Measurements from ENCODE around the gene PGAP1. TPM values are rescaled to one million over a fixed set of nuclear protein-coding genes. Genes with fewer than 3 reads are reported as not detected.
A peak's percentile ranks its signal among the peaks of the same experiment; 100 is the strongest.
"Not testable (repeated sequence)": the region's sequence is repeated elsewhere in the genome, so short reads cannot be mapped to it uniquely, and the experiment has no call there.

Gene PGAP1
- polyA plus RNA-seq, 4 donors, result 23.0 to 37.8 (median 25.6) TPM

DNA sequence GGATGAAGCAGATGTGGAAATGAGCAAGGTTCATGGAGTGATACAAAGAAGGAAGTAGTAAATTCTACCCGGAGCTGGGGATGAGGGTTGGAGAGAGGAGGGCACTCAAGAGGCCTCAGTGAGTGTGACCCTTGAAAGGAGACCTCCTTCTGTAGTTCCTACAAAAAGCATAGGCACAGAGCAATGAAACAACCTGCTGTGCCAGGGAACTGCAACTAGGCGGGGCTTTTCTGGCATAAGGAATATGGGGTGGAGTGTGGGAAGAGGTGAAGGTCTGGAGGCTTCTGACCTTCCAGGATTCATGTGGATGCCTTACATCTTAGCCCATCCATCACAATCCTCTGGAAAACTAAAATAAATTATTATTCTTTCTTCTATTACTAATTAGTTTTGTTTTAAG is 25.5 kb upstream of the PGAP1 start:
- DNase-seq (ENCODE audit: low read depth in 4 of 4, low spot score in 2 of 4), result no peak

DNA sequence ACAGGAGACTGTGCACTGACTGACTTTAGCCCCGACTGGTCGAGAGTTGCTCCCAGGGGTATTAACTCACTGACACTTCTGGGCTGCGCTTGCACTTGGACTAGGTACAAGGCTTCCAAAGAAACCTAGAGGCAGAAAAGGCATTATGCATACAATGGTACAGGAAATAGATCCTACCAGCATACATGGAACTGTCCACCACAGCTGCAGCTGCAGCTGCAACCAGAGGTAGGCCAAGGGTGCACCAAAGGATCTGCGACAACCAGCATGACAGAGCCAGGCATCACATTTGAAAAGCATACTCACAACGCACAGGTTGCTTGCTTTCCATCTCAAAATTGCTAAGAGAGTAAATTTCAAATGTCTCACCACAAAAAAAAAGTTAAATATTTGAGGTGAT is 22.6 kb upstream of the PGAP1 start:
- no peak for DNase-seq (ENCODE audit: low read depth in 4 of 4, low spot score in 2 of 4)

DNA sequence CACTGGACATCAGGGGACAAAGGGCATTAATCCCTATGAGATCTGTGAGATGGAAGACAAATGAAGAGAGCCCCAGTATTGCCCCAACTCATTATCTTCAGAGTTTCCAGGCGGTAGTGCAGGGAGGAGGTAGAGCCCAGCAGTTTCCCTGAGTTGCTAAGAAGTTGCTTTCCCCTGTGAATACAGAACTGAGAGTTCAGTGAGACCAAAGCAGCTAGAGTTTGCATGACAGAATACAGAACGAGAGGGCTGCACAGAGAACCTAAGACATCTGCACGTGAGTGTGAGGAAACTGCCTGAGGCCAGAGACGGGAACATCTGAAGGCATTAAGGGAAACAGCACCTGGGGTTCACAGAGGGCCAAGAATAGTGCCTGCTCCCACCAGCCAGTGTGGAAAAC is 18.1 kb upstream of the PGAP1 start:
- DNase-seq (ENCODE audit: low read depth in 4 of 4, low spot score in 2 of 4), result no peak

- DNase-seq (ENCODE audit: low read depth in 4 of 4, low spot score in 2 of 4), result no peak
These were observed 15.0 kb upstream of the PGAP1 start for GRCh38 chr2:196941398-196942078.

DNA sequence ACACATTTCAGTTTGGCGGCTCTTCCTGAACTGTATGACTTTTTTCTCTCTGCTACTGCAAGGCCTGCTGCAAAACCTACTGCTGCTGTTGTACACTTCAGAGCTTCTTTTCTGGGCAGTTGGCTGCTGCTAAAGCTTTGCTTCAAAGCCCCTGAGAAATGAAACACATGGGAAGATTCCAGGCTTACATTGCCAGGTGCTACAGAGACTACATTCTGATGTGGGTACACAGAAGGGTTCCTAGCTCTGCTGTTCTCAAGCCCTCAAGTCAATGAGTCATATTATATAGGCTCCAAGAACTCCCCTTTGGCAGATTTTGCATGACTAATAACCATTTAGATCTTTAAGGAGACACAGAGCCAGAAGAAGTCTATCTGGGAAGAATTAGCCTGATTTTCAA is 12.9 kb upstream of the PGAP1 start:
- no peak for DNase-seq (ENCODE audit: low read depth in 4 of 4, low spot score in 2 of 4)

DNA sequence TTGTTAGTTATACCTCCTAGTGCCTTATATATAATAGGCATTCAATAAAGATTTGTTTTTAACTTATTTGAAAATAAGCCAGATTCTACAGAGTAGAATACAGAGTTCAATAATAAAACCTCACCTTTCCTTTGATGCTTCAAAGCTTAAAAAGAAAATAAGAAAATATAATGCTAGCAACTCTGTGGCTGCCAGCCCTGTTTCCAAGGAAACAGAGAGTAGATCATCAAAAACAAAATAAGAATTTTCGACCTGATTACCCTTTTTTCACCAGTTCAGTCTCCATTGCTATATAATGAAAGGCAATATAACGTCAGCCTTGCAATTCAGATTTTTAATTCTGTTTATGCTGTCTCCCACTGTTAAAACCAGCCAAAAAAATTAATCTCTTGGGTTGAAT is 8.9 kb upstream of the PGAP1 start:
- DNase-seq (ENCODE audit: low read depth in 4 of 4, low spot score in 2 of 4), result no peak

- DNase-seq (ENCODE audit: low read depth in 4 of 4, low spot score in 2 of 4), result no peak
These were observed 8.2 kb upstream of the PGAP1 start for GRCh38 chr2:196934672-196935071.

DNA sequence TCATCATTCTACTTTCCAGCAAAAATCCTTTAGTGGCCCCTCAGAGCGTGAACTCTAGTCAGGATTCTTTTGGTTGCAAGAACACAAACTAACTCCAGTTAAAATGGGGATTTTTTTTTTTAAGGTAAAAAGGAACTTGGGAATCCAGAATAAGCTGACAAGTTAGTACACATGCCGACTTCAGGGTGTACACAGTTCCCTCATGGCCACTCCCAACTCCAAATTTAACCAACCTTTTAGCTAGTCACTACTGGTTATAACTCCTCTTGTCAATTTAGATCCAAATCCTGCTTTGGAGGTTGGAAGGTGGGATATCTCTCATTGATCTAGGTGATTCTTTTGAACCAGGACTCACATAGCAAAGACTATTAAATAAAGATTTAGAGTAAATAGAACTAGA is 5.0 kb upstream of the PGAP1 start:
- no peak for DNase-seq (ENCODE audit: low read depth in 4 of 4, low spot score in 2 of 4)

- DNase-seq (ENCODE audit: low read depth in 4 of 4, low spot score in 2 of 4), result peak; percentile 36 to 64 (median 36)
These were observed 1.1 kb upstream of the PGAP1 start for GRCh38 chr2:196927376-196928225.

DNA sequence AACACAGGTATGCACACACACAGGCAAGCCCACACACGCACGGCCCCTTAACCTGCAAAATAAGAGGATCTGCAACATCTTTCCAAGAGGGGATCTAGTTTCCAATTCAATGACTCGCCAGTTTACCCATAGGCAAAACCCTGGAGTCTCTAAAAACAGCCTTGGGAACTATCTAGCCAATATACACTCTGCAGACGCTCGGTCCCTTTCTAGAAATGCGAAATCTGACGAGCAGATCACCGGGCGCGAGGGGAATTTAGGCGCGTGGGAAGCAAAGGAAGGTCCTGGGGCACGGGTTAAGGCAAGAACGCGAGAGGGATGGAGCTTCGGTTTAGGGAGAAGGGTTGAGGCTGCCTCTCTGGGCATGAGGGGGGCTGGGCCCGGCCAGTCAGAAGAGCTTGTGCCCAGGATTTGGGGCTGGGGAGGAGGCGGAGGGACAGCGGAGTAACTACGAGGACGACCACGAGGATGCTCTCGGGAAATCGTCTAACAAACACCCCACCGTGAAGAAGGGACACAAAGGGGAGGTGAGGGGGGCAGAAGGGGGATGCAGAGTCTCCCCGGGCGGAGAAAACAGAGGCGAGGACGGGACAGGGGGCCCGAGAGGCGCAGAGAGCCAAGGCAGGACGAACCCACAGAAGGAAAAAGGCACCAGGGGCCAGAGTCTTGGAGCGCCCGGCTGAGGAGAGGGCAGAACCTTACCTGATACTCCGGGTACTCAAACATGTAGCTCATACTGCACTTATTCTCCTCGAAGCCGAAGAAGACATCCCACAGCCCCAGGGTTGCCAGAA is 542 bp downstream of the PGAP1 start:
- DNase-seq (ENCODE audit: low read depth in 4 of 4, low spot score in 2 of 4), result peak; percentile 32 to 67 (median 49)

DNA sequence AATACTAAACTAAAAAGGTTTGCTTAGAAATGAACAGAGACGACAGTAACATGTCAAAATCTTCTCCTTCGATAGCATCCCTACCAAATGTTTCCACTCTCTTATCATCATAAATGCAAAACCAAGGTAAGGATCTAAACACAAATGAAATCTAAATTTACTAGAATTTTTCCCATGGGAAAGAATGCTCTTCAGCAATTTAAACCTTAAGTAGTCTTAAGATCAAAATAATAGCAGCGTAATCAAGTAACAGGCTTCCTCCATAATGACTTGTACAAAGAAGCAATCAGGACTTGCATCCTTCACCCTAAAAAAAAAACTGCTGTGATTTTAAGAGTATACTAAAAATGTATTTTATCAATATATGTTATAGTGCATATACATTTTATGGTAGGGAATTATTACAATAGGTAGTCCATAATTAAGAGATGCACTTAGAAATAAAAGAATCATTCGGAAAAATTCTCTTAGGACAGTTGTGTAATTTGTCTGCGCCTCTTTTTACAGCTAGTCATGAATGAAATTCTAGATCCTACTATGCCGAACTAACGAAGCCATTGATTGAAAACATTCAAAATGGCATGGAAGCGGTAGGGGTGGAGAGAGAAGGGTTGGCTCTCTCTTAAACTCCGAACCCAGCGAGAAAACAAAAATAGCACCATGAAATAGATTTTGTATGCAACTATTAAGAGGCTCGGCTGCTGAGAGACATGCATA is 1.3 kb downstream of the PGAP1 start:
- DNase-seq (ENCODE audit: low read depth in 4 of 4, low spot score in 2 of 4), result peak in 2 of 4 donors; percentile 26 to 67

DNA sequence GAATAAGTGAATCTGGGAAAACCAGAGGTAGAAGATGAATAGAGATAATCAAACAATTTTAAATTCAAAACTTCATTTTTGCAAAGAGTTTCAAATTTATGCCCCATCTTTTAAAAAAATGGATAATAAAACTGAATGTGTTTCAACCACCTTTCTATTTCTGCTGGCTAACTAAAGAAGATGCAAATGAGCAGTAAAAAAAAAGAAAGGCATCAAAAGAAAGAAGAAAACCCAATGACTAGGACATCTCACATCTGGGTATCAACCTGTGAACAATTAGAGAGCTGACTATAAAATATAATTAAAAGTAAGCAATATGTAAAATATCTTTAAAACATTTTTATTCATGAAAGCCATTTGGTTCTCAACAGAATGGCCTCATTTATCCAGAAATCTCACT is 2.5 kb downstream of the PGAP1 start:
- DNase-seq (ENCODE audit: low read depth in 4 of 4, low spot score in 2 of 4), result no peak

GRCh38 chr2:196918927-196919326 is 7.6 kb downstream of the PGAP1 start:
- no peak for DNase-seq (ENCODE audit: low read depth in 4 of 4, low spot score in 2 of 4)

DNA sequence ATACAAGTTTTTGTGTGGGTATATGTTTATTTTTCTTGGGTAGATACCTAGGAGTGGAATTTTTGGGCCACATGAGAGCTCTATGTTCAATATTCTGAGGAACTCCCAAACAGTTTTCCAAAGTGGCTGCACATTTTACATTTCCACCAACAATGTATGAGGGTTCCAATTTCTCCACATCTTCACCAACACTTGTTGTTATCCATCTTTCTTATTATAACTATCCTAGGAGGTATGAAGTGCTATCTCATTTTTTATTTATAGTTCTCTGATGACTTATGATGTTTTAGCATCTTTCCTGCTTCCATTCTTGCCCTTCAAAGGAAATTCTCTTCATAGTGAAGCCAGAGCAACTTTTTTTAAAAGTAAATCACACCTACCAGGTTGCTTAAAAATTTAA is 8.7 kb downstream of the PGAP1 start:
- no peak for DNase-seq (ENCODE audit: low read depth in 4 of 4, low spot score in 2 of 4)

GRCh38 chr2:196915507-196916189 is 10.9 kb downstream of the PGAP1 start:
- DNase-seq (ENCODE audit: low read depth in 4 of 4, low spot score in 2 of 4), result no peak

DNA sequence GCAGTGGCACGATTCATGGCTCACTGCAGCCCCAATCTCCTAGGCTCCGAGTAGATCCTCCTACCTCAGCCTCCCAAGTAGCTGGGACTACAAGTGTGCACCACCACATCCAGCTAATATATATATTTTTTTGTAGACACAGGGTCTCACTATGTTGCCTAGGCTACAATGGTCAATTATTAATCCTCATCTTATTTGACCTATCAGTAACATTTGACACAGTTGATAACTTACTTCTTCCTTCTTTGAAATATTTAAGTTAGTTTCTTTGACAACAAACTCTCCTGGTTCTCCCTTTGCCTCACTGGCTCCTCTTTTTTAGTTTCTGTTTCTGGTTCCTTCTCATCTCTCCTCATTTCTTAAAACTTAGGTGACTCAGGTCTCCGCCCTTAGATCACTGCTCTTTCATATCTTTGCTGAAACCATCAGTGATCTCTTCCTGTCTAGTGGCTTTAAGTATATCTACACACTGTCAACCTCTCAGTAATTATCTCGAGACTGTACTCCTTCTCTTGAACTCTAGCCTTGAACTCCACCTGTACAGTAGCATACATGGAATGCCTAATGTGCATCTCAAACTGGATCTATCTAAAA is 11.5 kb downstream of the PGAP1 start:
- DNase-seq (ENCODE audit: low read depth in 4 of 4, low spot score in 2 of 4), result no peak

- no peak for DNase-seq (ENCODE audit: low read depth in 4 of 4, low spot score in 2 of 4)
These were observed 12.8 kb downstream of the PGAP1 start for GRCh38 chr2:196913691-196914090.

DNA sequence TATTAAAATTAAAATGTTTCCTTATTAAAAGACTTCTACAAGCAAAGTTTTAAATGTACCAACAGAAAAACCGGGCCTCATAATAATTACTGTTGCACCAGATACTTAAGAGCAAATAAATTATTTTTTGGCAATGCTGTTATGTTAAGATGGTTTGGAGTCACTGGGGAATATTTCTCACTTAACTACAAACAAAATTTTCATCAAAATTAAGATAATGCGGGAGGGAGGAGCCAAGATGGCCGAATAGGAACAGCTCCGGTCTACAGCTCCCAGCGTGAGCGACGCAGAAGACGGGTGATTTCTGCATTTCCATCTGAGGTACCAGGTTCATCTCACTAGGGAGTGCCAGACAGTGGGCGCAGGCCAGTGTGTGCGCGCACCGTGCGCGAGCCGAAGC is 21.1 kb downstream of the PGAP1 start:
- DNase-seq (ENCODE audit: low read depth in 4 of 4, low spot score in 2 of 4), result not testable (repeated sequence)

- DNase-seq (ENCODE audit: low read depth in 4 of 4, low spot score in 2 of 4), result no peak
These were observed 23.7 kb downstream of the PGAP1 start for GRCh38 chr2:196902828-196903227.

- DNase-seq (ENCODE audit: low read depth in 4 of 4, low spot score in 2 of 4), result no peak
These were observed 25.7 kb downstream of the PGAP1 start for GRCh38 chr2:196900843-196901242.

Data from left renal cortex interstitium (tissue), 4 donors.